ENCODE results near the gene POLL. TPM values are rescaled to one million over a fixed set of nuclear protein-coding genes. Genes with fewer than 3 reads are reported as not detected.
A peak's percentile ranks its signal among the peaks of the same experiment; 100 is the strongest.

The POLL gene
- total and polyA plus RNA-seq, 2 experiments from 2014 or later = 17.3 to 24.3 TPM

GRCh38 chr10:101535949-101536348 lies 52.1 kb downstream of the POLL start:
- no peaks in the 10 kb centered on the region for H3K9me3 Mint-ChIP-seq
- Histone ChIP-seq H3K36me3 (ENCODE audit: insufficient read depth) (no peaks in the 10 kb centered on the region), H3K27ac (ENCODE audit: low read depth) (no peak overlapping the region), H4K20me1 (replicated peaks; ENCODE audit: insufficient read depth) (no peaks in the 10 kb centered on the region), H3F3A (replicated peaks; ENCODE audit: low read depth) (no peaks in the 10 kb centered on the region), H2AFZ (no peak overlapping the region), H3K27me3 (ENCODE audit: insufficient read depth) (no peaks in the 10 kb centered on the region), H3K4me2 (no peak overlapping the region), H3K4me1 (ENCODE audit: insufficient read depth) (peaks cover 21% of the 10 kb centered on the region), H3K4me3 (no peak overlapping the region), H3K79me2 (replicated peaks; ENCODE audit: insufficient read depth) (no peaks in the 10 kb centered on the region), H3K9me2 (ENCODE audit: insufficient read depth) (no peaks in the 10 kb centered on the region)
- H3K27me3 Mint-ChIP-seq (ENCODE audit: insufficient read depth, low read depth, poor library complexity) = no peaks in the 10 kb centered on the region
- no peak overlapping the region for H3K4me3 Mint-ChIP-seq
- no peak for DNase-seq (ENCODE audit: low spot score)
- no peak overlapping the region for H3K27ac Mint-ChIP-seq
- TF ChIP-seq EZH2phosphoT487 (IDR thresholded peaks at IDR 0.05; ENCODE audit: unreplicated experiment) (no peak), JUNB (IDR thresholded peaks at IDR 0.05; ENCODE audit: unreplicated experiment) (no peak), POLR2AphosphoS5 (IDR thresholded peaks at IDR 0.05; ENCODE audit: low read depth) (no peak)
- TF ChIP-seq, protein P1, sequence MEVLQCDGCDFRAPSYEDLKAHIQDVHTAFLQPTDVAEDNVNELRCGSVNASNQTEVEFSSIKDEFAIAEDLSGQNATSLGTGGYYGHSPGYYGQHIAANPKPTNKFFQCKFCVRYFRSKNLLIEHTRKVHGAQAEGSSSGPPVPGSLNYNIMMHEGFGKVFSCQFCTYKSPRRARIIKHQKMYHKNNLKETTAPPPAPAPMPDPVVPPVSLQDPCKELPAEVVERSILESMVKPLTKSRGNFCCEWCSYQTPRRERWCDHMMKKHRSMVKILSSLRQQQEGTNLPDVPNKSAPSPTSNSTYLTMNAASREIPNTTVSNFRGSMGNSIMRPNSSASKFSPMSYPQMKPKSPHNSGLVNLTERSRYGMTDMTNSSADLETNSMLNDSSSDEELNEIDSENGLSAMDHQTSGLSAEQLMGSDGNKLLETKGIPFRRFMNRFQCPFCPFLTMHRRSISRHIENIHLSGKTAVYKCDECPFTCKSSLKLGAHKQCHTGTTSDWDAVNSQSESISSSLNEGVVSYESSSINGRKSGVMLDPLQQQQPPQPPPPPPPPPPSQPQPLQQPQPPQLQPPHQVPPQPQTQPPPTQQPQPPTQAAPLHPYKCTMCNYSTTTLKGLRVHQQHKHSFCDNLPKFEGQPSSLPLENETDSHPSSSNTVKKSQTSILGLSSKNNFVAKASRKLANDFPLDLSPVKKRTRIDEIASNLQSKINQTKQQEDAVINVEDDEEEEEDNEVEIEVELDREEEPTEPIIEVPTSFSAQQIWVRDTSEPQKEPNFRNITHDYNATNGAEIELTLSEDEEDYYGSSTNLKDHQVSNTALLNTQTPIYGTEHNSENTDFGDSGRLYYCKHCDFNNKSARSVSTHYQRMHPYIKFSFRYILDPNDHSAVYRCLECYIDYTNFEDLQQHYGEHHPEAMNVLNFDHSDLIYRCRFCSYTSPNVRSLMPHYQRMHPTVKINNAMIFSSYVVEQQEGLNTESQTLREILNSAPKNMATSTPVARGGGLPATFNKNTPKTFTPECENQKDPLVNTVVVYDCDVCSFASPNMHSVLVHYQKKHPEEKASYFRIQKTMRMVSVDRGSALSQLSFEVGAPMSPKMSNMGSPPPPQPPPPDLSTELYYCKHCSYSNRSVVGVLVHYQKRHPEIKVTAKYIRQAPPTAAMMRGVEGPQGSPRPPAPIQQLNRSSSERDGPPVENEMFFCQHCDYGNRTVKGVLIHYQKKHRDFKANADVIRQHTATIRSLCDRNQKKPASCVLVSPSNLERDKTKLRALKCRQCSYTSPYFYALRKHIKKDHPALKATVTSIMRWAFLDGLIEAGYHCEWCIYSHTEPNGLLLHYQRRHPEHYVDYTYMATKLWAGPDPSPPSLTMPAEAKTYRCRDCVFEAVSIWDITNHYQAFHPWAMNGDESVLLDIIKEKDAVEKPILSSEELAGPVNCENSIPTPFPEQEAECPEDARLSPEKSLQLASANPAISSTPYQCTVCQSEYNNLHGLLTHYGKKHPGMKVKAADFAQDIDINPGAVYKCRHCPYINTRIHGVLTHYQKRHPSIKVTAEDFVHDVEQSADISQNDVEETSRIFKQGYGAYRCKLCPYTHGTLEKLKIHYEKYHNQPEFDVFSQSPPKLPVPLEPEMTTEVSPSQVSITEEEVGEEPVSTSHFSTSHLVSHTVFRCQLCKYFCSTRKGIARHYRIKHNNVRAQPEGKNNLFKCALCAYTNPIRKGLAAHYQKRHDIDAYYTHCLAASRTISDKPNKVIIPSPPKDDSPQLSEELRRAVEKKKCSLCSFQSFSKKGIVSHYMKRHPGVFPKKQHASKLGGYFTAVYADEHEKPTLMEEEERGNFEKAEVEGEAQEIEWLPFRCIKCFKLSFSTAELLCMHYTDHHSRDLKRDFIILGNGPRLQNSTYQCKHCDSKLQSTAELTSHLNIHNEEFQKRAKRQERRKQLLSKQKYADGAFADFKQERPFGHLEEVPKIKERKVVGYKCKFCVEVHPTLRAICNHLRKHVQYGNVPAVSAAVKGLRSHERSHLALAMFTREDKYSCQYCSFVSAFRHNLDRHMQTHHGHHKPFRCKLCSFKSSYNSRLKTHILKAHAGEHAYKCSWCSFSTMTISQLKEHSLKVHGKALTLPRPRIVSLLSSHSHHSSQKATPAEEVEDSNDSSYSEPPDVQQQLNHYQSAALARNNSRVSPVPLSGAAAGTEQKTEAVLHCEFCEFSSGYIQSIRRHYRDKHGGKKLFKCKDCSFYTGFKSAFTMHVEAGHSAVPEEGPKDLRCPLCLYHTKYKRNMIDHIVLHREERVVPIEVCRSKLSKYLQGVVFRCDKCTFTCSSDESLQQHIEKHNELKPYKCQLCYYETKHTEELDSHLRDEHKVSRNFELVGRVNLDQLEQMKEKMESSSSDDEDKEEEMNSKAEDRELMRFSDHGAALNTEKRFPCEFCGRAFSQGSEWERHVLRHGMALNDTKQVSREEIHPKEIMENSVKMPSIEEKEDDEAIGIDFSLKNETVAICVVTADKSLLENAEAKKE (CRISPR knock-in tag; IDR thresholded peaks at IDR 0.05) = no peak
- no peaks in the 10 kb centered on the region; the same call in 2 of the 3 replicates for H3K4me1 Mint-ChIP-seq
- H3K36me3 Mint-ChIP-seq (ENCODE audit: low read depth) = no peaks in the 10 kb centered on the region
- no peak for ATAC-seq

GRCh38 chr10:101529725-101530553 lies 58.1 kb downstream of the POLL start:
- Histone ChIP-seq H2AFZ (no peak overlapping the region), H3K27me3 (ENCODE audit: insufficient read depth) (no peaks in the 10 kb centered on the region), H3K36me3 (ENCODE audit: insufficient read depth) (no peaks in the 10 kb centered on the region), H3K4me3 (no peak overlapping the region), H3K9me2 (ENCODE audit: insufficient read depth) (no peaks in the 10 kb centered on the region), H3K4me2 (peak overlapping the region; percentile 0; the same call in 1 of the 2 replicates), H3K79me2 (replicated peaks; ENCODE audit: insufficient read depth) (no peaks in the 10 kb centered on the region), H3F3A (replicated peaks; ENCODE audit: low read depth) (no peaks in the 10 kb centered on the region), H4K20me1 (replicated peaks; ENCODE audit: insufficient read depth) (no peaks in the 10 kb centered on the region), H3K27ac (ENCODE audit: low read depth) (peak overlapping the region; percentile 16; the same call in 1 of the 2 replicates), H3K4me1 (ENCODE audit: insufficient read depth) (peaks cover 24% of the 10 kb centered on the region)
- peak; percentile 19 for DNase-seq (ENCODE audit: low spot score)
- ATAC-seq = peak; percentile 26; the same call in 2 of the 3 replicates
- H3K9me3 Mint-ChIP-seq = no peaks in the 10 kb centered on the region
- H3K36me3 Mint-ChIP-seq (ENCODE audit: low read depth) = no peaks in the 10 kb centered on the region
- 0 out of 2 replicates have a peak overlapping the region, but pooled peaks have one; percentile 31 for H3K27ac Mint-ChIP-seq
- H3K4me1 Mint-ChIP-seq = peaks cover 24% of the 10 kb centered on the region
- H3K27me3 Mint-ChIP-seq (ENCODE audit: insufficient read depth, low read depth, poor library complexity) = no peaks in the 10 kb centered on the region
- H3K4me3 Mint-ChIP-seq = no peak overlapping the region
- TF ChIP-seq ZNF331 (CRISPR knock-in tag; IDR thresholded peaks at IDR 0.05; ENCODE audit: low read depth) (no peak), EZH2 (IDR thresholded peaks at IDR 0.05; ENCODE audit: low read depth, unreplicated experiment) (no peak), POLR2AphosphoS5 (IDR thresholded peaks at IDR 0.05; ENCODE audit: low read depth) (no peak), CREB1 (CRISPR knock-in tag; IDR thresholded peaks at IDR 0.05; ENCODE audit: low read depth) (no peak), EZH2phosphoT487 (IDR thresholded peaks at IDR 0.05; ENCODE audit: unreplicated experiment) (no peak), ETS1 (IDR thresholded peaks at IDR 0.05) (no peak), JUNB (IDR thresholded peaks at IDR 0.05; ENCODE audit: unreplicated experiment) (no peak), ZNF114 (CRISPR knock-in tag; IDR thresholded peaks at IDR 0.05) (no peak), STAT1 (IDR thresholded peaks at IDR 0.05; ENCODE audit: unreplicated experiment) (no peak)

Measured in GM23338 (cell line).